K562 (cell line): ENCODE data around the gene APPBP2. TPM values are rescaled to one million over a fixed set of nuclear protein-coding genes. Genes with fewer than 3 reads are reported as not detected.

Experiments used
- ARNT ChIP-seq, 2 experiments: fragments of 450-650 bp; IDR thresholded peaks; 2 replicates each; pipeline ENCODE4 v1.6.1; 2016; ENCODE audit warnings: mild to moderate bottlenecking in 1 of 2
- BACH1 ChIP-seq: fragments of 200-800 bp; sonication (Bioruptor generic); IDR thresholded peaks from 2 replicates; pipeline ENCODE4 v1.6.1; 2016; ENCODE audit warnings: missing genetic modification characterization, missing compliant biosample characterization
- CTCFL ChIP-seq: IDR thresholded peaks from 2 replicates; pipeline ENCODE4 v1.6.1; 2011; ENCODE audit warnings: borderline replicate concordance, low read depth, mild to moderate bottlenecking, moderate library complexity, low read length; ENCODE audit not compliant: insufficient read depth, poor library complexity, severe bottlenecking
- HDAC1 ChIP-seq, 2 experiments: fragments of 450-650 bp; IDR thresholded peaks; 2 replicates each; pipeline ENCODE4 v1.6.1; 2016 to 2017; ENCODE audit warnings: inconsistent platforms in 1 of 2, mild to moderate bottlenecking in 1 of 2, moderate library complexity in 1 of 2
- ID3 ChIP-seq, 2 experiments: fragments of 250-450 bp in 1 of 2; fragments of 450-650 bp in 1 of 2; sonication (Bioruptor Pico) in 1 of 2; IDR thresholded peaks; 2 replicates each; pipeline versions ENCODE4 v1.6.1 to v1.8.0; 2016 to 2021; ENCODE audit warnings: mild to moderate bottlenecking in 2 of 2, moderate library complexity in 2 of 2, missing compliant biosample characterization in 1 of 2, missing genetic modification characterization in 1 of 2
- NR0B1 ChIP-seq: fragments of 450-650 bp; IDR thresholded peaks from one replicate; pipeline ENCODE4 v1.6.1; 2018; ENCODE audit warnings: mild to moderate bottlenecking, moderate library complexity; ENCODE audit not compliant: partially characterized antibody
- POLR2AphosphoS5 ChIP-seq: IDR thresholded peaks from 2 replicates; pipeline ENCODE4 v1.6.1; 2011; ENCODE audit warnings: mild to moderate bottlenecking, low read depth, low read length, moderate library complexity; ENCODE audit not compliant: control insufficient read depth, insufficient read depth
- POU5F1 ChIP-seq: fragments of 150-350 bp; IDR thresholded peaks from 2 replicates; pipeline ENCODE4 v1.6.1; 2014; ENCODE audit warnings: borderline replicate concordance, low read length, low read depth, mild to moderate bottlenecking; ENCODE audit not compliant: partially characterized antibody
- RBM22 ChIP-seq: fragments of 200-400 bp; formaldehyde crosslinking; IDR thresholded peaks from 2 replicates; pipeline ENCODE4 v1.6.1; 2018; ENCODE audit warnings: low read length, low read depth; ENCODE audit not compliant: poor library complexity, severe bottlenecking
- REST ChIP-seq, 2 experiments: fragments of 450-650 bp; formaldehyde crosslinking in 1 of 2; IDR thresholded peaks; 2 replicates each; pipeline versions ENCODE4 v1.4.0 to v1.6.1; 2014 to 2020; ENCODE audit warnings: mild to moderate bottlenecking in 2 of 2, borderline replicate concordance in 1 of 2, low read depth in 1 of 2
- ZFX ChIP-seq: sonication (generic); formaldehyde crosslinking; IDR thresholded peaks from 2 replicates; pipeline ENCODE4 v1.8.0; 2022; ENCODE audit warnings: mild to moderate bottlenecking, missing genetic modification reagents, moderate library complexity
- ZNF140 ChIP-seq: fragments of 250-450 bp; sonication (Bioruptor Pico); IDR thresholded peaks from 2 replicates; pipeline ENCODE4 v1.8.0; 2021; ENCODE audit warnings: moderate library complexity, mild to moderate bottlenecking, inconsistent platforms
- ZNF431 ChIP-seq: sonication (generic); formaldehyde crosslinking; IDR thresholded peaks from 2 replicates; pipeline ENCODE4 v1.8.0; 2022; ENCODE audit warnings: mild to moderate bottlenecking, missing genetic modification reagents
- ZNF780A ChIP-seq: fragments of 250-450 bp; sonication (Bioruptor Pico); IDR thresholded peaks from 2 replicates; pipeline ENCODE4 v1.5.0; 2021; ENCODE audit warnings: mild to moderate bottlenecking
- polyA plus RNA-seq, 8 experiments: library from polyadenylated mRNA; depleted of rRNA in 4 of 8; stranded (reverse) in 5 of 8; unstranded in 3 of 8; fragments of >200 nt; fragmentation: Nextera tagmentation in 2 of 8; fragmentation: Illumina TruSeq in 1 of 8; extraction: Ambion mirVana in 2 of 8; extraction: Trizol in 1 of 8; gene quantifications; 2 replicates each; pipeline versions ENCODE4 v1.2.1 to v1.2.3, GENCODE V29; 2011 to 2014; ENCODE audit warnings: inconsistent platforms in 1 of 8, missing spikeins in 1 of 8
- total RNA-seq, 7 experiments: library from RNA; depleted of rRNA in 6 of 7; stranded (reverse); fragments of >200 nt in 6 of 7; fragmentation: Illumina TruSeq in 2 of 7; extraction: Trizol in 2 of 7; gene quantifications; 2 replicates each; pipeline versions ENCODE4 v1.2.1 to v1.2.3, GENCODE V29; 2011 to 2021; ENCODE audit warnings: low replicate concordance in 1 of 7

Gene APPBP2
- total and polyA plus RNA-seq, 9 of the 15 experiments (the other 6 are each of a cell fraction or from before 2014, with no cell fraction given) = 2.7 to 16.8 (median 6.9) TPM

GRCh38 chr17:60398227-60398959 lies 127.6 kb downstream of the APPBP2 start (continued):
- TF ChIP-seq REST (IDR thresholded peaks at IDR 0.05; ENCODE audit: borderline replicate concordance) (no peak), REST (CRISPR knock-in tag; IDR thresholded peaks at IDR 0.05; ENCODE audit: low read depth) (no peak), BACH1 (tag) (0 out of 2 replicates have a peak, but pooled peaks have one; percentile 11), ZNF140 (CRISPR knock-in tag) (no peak), CTCFL (no peak), ZNF431 (CRISPR knock-in tag) (no peak), POLR2AphosphoS5 (no peak), ZFX (no peak), ZNF780A (CRISPR knock-in tag) (no peak), POU5F1 (no peak), NR0B1 (no peak), ARNT (IDR thresholded peaks at IDR 0.05) (no peak), ID3 (CRISPR knock-in tag; IDR thresholded peaks at IDR 0.05) (no peak), ID3 (tag; IDR thresholded peaks at IDR 0.05) (no peak), RBM22 (no peak), HDAC1 (IDR thresholded peaks at IDR 0.05) (no peak)
